ENCODE data around the gene SH3GL1. TPM values are rescaled to one million over a fixed set of nuclear protein-coding genes. Genes with fewer than 3 reads are reported as not detected.

SH3GL1 gene
- total RNA-seq, 2 experiments from 2014 or later, result 33.2 to 38.9 TPM

DNA sequence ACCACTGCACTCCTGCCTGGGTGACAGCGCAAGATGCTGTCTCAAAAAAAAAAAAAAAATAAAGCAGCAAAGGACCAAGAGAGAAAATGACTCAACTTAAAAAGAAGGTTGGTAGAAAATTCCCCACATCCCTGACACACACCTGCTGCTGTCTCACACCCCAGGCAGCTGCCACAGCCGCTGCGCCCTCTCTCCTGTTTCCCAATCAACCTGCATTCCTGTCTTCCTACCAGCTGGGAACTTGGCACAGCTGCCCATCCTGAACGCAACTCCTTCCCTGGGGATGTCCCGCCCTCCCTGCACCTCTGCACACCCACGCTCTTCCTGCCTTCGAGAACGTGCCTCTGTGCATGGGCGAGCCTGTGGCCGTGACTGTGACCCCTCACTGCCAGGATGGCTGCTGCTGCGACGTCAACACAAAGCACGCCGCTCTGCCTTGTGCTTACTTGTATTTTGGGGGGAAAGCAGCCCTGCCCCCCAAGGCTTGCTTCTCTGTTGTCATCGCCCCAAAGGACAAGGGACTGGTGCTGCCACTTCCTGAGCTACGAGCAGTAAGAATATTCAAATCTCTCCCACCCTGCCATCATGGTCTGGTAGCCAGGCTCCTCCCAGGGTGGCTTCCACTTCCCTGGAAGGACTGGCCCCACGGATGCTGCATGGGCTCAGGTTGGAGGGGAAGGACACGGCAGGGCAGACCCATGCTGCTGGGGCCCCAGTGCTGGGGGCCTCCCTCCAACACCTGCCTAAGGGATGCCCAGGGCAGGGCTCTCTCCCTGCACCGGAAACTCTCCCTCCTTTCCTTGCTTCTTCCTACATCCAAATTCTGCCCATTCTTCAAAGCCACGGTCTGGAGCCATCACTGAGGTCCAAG is 20.7 kb downstream of the SH3GL1 start:
- Histone ChIP-seq H4K20me1 (ENCODE audit: insufficient read depth, low read length) (peaks cover 31% of the 10 kb centered on the region), H3K9me3 (ENCODE audit: low read length) (no peaks in the 10 kb centered on the region), H3K4me2 (ENCODE audit: low read length) (peak overlapping the region; percentile 88), H3K79me2 (ENCODE audit: insufficient read depth, low read depth, low read length) (peaks cover 19% of the 10 kb centered on the region; the same call in 1 of the 2 replicates), H3K4me1 (ENCODE audit: insufficient read depth, low read length, poor library complexity, severe bottlenecking) (peaks cover 52% of the 10 kb centered on the region), H2AFZ (ENCODE audit: low read length) (no peak overlapping the region), H3K27ac (ENCODE audit: low read depth, low read length, poor library complexity, severe bottlenecking) (no peak overlapping the region), H3K9me2 (ENCODE audit: insufficient read depth, low read length) (no peaks in the 10 kb centered on the region), H3K4me3 (ENCODE audit: low read depth, low read length, poor library complexity, severe bottlenecking) (peak overlapping the region; percentile 47), H3K36me3 (ENCODE audit: insufficient read depth, low read length) (peaks cover 10% of the 10 kb centered on the region; the same call in 1 of the 2 replicates)
- ChIA-PET CTCF (ENCODE audit: unreplicated experiment) (no interaction called here), POLR2A (no interaction called here)
- intact Hi-C loops (cut with micrococcal nuclease; ENCODE audit: unreplicated experiment), result no loop called here
- BruUV-seq (replicated peaks), result no TSS peak
- TF ChIP-seq EZH2phosphoT487 (IDR thresholded peaks at IDR 0.05; ENCODE audit: borderline replicate concordance, low read depth, low read length), result no peak
- TF ChIP-seq, protein P1, sequence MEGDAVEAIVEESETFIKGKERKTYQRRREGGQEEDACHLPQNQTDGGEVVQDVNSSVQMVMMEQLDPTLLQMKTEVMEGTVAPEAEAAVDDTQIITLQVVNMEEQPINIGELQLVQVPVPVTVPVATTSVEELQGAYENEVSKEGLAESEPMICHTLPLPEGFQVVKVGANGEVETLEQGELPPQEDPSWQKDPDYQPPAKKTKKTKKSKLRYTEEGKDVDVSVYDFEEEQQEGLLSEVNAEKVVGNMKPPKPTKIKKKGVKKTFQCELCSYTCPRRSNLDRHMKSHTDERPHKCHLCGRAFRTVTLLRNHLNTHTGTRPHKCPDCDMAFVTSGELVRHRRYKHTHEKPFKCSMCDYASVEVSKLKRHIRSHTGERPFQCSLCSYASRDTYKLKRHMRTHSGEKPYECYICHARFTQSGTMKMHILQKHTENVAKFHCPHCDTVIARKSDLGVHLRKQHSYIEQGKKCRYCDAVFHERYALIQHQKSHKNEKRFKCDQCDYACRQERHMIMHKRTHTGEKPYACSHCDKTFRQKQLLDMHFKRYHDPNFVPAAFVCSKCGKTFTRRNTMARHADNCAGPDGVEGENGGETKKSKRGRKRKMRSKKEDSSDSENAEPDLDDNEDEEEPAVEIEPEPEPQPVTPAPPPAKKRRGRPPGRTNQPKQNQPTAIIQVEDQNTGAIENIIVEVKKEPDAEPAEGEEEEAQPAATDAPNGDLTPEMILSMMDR (conservative IDR thresholded peaks at IDR 0.05; ENCODE audit: low read length), result no peak
- peak; percentile 16 for DNase-seq (ENCODE audit: low spot score)

DNA sequence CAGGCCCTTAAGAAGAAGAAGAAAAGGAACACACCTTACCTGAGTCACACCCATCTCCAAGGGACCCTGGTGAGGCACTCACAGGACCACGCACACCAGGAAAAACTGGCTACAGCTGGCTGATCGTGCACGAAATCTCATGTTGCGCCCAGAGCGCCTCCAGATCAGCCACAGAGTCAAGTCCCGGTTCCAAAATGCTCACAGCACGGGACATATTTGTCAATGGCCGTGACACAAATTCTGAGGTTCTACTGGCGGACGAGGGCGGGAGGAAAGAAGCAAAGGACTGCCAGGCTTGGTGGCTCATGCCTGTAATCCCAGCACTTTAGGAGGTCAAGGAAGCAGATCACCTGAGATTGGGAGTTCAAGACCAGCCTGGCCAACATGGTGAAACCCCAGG is 21.5 kb downstream of the SH3GL1 start:
- TF ChIP-seq, protein P1 (conservative IDR thresholded peaks at IDR 0.05; ENCODE audit: low read length), result no peak
- no peak for TF ChIP-seq EZH2phosphoT487 (IDR thresholded peaks at IDR 0.05; ENCODE audit: borderline replicate concordance, low read depth, low read length)
- Histone ChIP-seq H2AFZ (ENCODE audit: low read length) (no peak overlapping the region), H3K27ac (ENCODE audit: low read depth, low read length, poor library complexity, severe bottlenecking) (no peak overlapping the region), H3K36me3 (ENCODE audit: insufficient read depth, low read length) (peaks cover 6% of the 10 kb centered on the region; the same call in 1 of the 2 replicates), H3K4me1 (ENCODE audit: insufficient read depth, low read length, poor library complexity, severe bottlenecking) (peaks cover 54% of the 10 kb centered on the region), H3K9me3 (ENCODE audit: low read length) (no peaks in the 10 kb centered on the region), H3K4me3 (ENCODE audit: low read depth, low read length, poor library complexity, severe bottlenecking) (no peak overlapping the region), H3K9me2 (ENCODE audit: insufficient read depth, low read length) (no peaks in the 10 kb centered on the region), H4K20me1 (ENCODE audit: insufficient read depth, low read length) (peaks cover 31% of the 10 kb centered on the region), H3K79me2 (ENCODE audit: insufficient read depth, low read depth, low read length) (peaks cover 22% of the 10 kb centered on the region; the same call in 1 of the 2 replicates), H3K4me2 (ENCODE audit: low read length) (peak overlapping the region; percentile 88)
- no peak for DNase-seq (ENCODE audit: low spot score)
- no TSS peak for BruUV-seq (replicated peaks)
- intact Hi-C loops (cut with micrococcal nuclease; ENCODE audit: unreplicated experiment), result no loop called here
- ChIA-PET CTCF (ENCODE audit: unreplicated experiment) (no interaction called here), POLR2A (no interaction called here)

Data from OCI-LY7 (cell line).